ENCODE results near the gene LMX1B.
A peak's percentile ranks its signal among the peaks of the same experiment; 100 is the strongest.
"Not testable (repeated sequence)": the region's sequence is repeated elsewhere in the genome, so short reads cannot be mapped to it uniquely, and the experiment has no call there.

LMX1B gene

DNA sequence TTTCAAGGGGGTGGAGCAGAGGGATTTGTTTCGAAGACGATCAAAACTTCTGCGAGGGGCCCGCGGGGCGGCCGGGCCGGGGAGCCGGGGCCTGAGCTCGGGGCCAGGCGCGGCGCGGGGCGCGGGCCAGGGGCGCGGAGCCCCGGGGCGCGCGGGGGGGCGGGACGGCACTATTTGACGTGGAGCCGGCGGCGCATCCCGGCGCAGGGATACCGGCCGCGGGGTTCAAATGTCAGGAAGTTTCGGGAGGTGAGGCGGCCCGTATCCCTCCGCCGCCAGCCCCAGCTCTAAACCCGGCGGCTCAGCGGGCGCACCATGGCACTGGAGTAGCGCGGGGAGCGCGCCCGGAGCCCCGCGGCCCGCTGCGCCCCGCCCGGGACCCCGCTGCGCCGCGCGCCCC, at the start of gene LMX1B:
LMX1B (plus strand) TSS at position 278 of the 400 bp plus-strand sequence. CDS start 522 bp downstream, outside the sequence.
- DNase-seq (ENCODE audit: low read depth): peak; percentile 50

DNA sequence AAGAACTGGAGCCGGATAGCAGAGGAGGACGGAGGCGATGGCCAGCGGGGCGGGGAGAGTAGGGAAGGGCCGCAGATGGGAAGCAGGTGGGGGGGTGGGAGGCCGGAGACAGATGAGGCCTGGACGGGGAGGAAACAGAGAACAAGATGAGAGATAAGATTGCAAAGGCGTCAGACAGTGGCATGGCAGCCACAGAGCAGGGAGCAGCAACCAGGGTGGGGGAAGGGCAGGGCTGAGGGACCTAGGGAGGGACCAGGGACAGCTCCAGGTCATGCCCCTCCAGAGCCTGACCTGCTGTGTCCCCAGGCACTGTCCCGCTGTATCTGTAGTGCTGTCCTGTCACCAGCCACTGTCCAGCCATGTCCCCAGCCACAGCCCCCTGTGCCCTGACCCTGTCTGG, 49.6 kb upstream of the LMX1B start:
- no peak for DNase-seq (ENCODE audit: low read depth)

DNA sequence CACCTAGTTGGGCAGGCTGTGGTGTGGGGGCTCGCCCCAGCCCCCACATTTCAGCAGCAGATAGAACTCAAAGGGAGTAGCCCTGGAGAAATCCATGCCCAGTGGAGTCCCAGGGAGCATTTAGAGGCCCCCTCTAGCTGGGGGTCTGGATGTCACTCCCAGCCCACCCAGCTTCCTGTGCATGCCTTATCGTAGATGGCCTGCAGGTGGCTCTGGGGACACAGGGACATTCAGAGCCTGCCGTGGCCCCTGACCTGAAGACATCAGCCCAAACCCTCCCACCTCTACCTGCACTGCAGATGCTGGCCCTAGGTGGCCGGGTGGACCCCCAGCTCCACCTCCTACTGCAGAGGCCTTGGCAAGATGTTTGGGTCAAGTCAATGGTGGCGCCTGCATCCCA, 49.0 kb upstream of the LMX1B start:
- no peak for DNase-seq (ENCODE audit: low read depth)

DNA sequence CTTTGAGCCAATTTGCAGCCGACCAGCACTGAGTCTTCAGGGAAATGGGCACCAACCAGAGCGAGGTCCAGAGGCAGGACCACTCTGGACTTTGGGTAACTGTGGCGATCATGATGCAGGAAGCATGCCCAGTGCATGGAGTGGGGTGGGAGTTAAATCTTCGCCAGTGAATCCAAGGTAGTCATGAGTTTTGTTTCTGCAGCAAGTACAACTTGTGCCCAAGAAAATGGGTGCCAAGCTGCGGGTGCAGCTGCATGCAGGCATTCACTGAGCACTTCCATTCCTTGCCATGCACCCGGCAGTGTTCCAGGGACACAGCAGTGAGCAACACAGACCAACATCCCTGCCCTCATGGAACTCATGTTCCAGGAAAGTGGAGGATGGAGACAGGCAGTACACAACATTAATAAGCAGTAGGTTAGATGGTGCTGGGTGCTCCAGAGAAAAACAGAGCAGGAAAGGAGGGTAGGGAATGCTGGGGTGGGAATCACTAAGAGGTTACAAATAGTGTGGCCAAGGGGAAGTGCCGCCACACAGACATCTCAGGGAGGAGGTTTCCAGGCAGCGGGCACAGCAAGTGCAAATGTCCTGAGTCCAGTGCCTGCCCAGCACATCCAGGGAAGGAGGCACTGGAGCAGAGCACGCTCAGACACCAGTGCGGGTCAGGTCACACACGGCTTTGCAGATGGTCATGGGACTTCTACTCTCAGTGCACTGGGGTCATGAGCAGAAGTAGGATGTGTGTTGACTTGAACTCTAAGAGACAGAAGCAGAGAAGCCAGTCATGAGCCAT, 48.2 kb upstream of the LMX1B start:
- no peak for DNase-seq (ENCODE audit: low read depth)

DNA sequence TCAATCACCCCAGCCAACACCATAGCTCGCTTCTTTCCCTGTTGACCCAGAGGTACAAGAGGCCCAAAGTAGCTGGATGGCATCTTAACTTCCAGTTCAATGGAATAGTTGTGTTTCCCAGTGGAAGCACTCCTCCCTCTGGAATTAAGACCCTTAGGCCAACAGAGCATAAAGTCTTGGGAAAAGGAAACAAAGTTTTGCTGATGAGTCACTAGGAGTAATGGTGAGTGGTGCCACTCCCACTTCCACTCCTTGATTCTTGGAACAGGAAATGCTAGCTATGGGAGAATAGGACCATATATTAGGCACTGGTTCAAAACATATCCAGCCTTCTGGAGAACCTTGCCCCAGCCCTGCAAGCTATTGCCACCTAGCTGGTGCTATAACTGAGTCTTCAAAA, 44.7 kb upstream of the LMX1B start:
- DNase-seq (ENCODE audit: low read depth): peak; percentile 67

DNA sequence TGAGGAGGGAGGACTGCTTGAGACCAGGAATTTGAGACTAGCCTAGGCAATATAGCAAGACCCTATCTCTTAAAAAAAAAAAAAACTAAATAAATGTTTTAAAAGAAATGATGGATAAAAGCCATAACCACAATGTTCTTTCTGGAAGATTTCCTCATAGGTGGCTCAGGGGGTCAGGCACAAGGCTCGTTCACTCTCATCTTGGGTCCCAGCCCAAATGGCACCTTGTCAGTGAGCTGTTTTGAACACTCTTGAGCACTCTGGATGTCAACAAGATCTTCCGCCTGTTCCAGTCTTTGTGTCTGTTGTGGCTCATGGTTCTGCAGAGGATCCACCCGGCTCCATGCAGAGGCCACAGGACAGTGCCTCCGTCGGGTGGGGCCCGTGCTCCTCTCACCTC, 35.7 kb upstream of the LMX1B start:
- DNase-seq (ENCODE audit: low read depth): no peak

DNA sequence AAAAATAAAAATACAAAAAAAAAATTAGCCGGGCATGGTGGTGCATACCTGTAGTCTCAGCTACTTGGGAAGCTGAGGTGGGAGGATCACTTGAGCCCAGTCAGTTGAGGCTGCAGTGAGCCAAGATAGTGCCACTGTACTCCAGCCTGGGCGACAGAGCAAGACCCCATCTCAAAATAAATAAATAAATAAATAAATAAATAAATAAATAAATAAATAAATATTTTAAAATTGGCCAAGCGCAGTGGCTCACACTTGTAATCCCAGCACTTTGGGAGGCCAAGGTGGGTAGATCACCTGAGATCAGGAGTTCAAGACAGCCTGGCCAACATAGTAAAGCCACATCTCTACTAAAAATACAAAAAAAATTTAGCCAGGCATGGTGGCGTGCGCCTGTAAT, 33.4 kb upstream of the LMX1B start:
- DNase-seq (ENCODE audit: low read depth): not testable (repeated sequence)

DNA sequence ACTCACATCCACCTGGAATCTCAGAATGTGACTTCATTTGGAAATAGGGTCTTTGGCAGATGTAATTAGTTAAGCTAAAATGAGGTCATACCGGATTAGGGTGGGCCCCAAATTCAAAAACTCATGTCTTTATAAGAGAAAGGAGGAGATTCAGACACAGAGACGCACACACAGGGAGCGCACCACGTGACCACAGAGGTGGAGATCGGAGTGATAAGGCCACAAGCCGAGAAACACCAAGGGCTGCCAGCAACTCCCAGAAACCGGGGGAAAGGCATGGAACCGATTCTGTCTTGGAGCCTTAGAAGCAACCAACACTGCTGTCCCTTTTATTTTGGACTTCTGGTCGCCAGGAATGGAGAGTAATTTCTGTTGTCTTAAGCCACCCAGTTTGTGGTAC, 31.8 kb upstream of the LMX1B start:
- peak; percentile 36 for DNase-seq (ENCODE audit: low read depth)

DNA sequence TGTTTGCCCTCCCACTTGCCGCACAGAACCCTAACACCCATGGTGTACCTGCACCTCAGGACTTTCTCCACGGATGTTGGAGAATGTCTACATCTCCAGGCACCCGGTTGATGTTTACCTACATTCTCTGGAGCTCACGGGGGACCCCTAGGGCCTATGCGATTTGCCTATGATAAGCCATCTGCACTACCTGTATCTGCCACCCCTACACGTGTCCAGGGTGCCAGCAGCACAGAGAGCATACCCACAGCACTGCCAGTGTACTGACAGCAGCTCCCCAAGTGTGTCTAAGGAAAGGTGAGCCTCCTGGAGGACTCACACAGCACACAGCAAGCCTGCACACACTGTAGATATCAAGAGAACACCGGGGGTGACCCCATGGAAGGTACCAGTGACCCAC, 31.3 kb upstream of the LMX1B start:
- DNase-seq (ENCODE audit: low read depth): no peak

DNA sequence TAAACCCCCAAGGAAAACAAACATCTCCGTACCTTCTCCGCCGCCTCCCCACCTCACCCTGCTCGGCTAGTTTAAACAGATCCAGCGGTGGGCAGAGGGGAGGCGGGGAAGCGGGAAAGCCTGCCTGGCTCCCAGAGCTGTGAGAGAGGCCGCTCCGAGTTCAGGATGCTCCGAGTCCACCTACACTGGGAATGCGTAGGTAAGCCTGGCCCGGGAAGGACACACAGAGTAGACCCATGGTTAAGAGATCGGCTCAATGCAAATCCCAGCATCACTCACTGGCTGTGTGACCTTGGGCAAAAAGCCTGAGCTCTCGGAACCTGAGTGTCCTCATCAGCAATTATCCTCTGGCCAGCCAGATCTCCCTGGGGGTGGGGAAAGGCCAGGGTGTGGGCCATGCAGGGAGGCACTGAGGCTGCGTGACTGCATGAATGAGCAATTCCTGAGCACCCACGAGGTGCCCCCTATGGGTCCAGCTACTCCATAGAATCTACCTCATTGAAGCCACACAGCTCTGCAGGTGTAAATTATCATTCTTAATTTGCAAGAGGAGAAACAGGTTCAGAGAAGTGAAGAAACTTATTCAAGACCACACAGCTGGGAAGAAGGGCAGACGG, 30.5 kb upstream of the LMX1B start:
- no peak for DNase-seq (ENCODE audit: low read depth)

DNA sequence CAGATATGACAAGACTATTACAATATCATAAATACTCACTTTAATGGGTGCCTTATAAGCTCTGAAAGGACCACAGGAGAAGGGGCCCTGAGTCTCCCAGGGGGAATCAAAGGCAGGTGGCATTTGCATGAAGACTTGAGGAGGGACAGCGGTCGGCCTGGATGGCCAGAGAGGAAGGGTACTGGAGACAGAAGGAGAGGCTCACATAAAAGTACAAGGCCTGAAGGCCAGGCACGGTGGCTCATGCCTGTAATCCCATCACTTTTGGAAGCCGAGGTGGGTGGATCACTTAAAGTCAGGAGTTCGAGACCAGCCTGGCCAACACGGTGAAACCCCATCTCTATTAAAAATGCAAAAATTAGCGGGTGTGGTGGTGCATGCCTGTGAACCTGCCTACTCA, 29.1 kb upstream of the LMX1B start:
- DNase-seq (ENCODE audit: low read depth): no peak

DNA sequence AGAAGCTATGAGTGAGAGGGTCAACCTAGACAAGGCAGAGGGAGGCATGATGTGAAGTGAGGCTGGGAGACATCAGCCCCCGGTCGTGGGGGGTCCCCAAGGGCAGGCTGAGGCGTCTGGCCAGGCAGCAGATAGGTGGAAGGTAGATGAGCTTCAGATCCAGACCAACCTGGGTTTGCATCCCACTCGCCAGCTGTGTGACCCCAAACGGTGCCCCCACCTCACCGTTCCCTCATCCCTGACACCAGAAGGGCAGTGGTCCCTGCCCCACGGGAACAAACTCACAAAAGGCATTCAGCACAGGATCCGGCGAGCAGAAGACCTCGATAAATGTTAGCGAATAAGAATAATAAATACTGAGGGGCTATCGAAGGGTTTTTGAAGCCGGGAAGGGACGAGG, 27.5 kb upstream of the LMX1B start:
- DNase-seq (ENCODE audit: low read depth): no peak

DNA sequence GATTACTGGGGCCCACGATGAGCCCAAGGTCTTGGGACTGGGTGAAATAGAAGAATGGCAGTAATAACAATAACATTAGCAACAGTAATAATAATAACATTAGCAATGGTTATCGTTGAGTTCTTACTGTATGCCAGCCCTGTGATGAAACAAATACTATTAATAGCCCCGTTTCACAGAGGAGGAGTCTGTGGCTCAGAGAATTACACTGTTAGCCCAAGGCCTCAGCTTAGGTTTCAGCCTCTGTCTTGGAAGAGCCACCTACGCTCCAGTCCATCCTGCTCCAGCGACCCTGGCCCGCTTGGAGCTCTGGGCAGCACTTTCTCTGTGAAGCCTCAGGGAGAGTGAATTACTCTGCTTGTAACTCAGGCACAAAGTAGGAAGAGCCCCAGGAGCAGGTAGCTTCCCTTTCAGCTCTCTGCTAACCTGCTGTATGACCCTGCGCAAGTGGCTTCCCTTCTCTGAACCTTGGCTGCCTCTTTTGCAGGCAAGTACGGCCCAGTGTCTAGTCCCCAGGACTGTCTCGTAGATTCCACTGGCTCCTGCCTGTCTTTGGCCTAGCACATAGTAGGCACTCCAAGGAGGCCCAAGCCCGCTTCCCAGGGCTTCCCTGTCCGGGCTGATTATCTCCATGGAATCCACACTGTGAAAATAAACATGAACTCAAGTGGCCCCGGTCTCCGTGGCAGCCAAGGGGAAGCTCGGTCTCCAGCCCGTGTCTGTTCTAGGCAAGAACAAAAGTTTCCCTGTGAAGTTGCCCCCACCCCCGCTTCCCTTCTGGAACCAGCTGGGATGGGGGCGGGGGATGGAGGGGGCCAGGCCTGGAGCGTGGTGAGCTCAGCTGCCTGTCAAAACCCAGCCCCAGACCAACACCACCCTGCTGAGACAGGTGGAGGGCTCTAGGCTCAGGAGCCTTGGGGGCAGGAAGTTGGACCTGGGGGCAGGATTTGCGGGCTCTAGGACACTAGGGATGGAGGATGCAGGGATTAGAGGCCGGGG, 26.2 kb upstream of the LMX1B start:
- DNase-seq (ENCODE audit: low read depth): no peak

DNA sequence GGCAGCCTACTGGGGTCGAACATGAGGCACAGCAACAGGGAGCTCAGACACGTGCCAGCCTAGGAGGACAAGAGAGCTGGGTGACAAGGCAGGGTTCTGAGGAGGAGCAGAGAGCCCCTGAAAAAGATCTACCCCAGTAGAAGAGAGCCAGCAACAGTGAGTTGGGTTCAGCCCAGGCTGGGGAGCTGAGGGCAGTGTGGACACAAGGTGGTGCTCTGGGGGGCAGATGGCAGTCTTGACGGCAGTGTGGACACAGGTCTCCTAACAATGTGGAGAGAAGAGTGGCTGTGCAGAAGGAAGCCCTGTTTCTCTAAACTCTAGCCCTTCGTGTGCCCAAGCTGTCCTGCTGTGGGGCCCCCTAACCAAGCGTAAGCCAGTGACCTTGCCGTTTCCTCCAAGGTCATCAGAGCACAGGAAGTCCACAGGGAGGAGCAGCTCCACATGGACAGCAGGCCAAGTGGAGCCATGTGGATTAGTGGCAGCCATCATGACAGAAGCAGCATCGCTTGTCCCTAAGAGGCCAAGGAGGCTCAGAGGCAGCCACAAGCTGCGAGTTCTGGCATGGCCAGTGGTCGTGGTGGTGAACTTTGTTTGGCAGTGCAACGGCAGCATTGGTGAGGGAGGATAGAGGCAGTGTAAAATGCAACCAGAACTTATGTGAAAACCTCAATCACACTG, 25.1 kb upstream of the LMX1B start:
- no peak for DNase-seq (ENCODE audit: low read depth)

DNA sequence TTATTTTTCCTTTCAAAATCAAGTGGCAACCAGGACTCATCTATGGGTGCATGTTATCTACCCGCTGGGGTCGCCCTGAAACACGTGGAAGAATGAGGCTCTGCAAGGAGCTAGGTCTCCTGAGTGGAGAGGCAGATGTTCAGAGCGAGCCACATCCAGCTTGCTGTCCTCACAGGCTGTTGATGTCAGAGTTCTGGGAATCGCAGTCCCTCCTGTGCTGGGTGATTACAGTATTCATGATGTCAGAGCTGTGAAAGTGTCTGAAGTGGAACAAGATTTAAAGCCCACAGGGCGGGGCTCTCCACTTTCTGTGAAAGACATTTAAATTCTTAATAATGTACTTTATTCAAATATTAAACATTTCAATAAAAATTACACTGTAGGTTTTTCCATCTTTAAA, 24.4 kb upstream of the LMX1B start:
- no peak for DNase-seq (ENCODE audit: low read depth)

DNA sequence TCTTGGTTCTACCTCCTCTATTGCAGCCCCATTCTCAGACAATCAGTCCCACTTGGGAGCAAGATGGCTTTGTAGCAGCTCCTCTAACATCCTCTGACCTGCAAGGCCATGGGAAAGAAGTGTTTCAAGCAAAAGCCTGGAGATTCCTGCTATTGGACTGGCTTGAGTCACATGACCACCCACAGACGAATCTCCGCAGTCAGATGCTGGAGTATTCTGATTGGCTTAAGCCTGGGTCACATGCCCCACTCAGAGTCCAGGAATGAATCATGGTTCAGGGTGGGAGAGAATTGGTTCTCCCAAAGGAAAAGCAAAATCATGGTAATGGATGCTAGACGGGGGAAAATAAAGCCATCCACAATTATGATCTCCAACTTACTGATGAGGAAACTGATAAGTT, 22.6 kb upstream of the LMX1B start:
- DNase-seq (ENCODE audit: low read depth): peak; percentile 20

DNA sequence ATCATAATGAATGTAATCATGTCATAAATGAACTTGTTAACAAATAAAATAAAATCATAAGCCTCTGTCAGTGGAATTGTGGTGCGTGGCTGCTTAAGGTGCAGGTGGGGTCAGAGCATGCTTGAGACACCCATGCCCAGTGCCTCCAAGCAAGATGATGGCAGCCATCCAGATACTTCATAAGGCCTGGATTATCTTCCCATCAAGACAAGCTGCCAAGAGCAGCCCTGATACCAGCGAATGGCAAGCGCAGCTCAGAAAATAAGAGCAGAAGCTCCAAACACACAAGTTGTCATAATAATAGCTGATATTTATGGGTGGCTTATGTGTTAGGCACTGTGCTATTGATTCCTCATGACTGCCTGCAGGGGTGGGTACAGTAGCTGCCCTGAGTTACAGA, 21.8 kb upstream of the LMX1B start:
- DNase-seq (ENCODE audit: low read depth): no peak

DNA sequence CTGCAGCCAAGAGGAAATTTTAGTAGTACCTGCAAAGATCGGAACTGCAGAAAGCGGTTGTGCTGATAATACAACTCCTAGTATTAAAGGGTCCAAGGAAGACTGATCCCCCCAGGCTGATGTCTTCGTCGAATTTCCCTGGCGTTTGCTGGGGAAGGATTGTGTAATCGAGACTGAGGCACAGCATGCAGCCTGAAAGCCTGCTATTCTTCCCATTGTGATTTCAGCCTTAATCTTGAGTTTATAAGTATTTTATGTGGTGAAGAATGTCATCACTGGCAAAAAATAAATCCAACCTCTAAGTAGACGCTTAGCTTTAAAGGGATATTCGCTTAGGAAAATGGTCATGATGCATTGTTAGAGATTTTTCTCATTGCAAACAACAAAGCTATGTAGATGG, 21.3 kb upstream of the LMX1B start:
- DNase-seq (ENCODE audit: low read depth): no peak

DNA sequence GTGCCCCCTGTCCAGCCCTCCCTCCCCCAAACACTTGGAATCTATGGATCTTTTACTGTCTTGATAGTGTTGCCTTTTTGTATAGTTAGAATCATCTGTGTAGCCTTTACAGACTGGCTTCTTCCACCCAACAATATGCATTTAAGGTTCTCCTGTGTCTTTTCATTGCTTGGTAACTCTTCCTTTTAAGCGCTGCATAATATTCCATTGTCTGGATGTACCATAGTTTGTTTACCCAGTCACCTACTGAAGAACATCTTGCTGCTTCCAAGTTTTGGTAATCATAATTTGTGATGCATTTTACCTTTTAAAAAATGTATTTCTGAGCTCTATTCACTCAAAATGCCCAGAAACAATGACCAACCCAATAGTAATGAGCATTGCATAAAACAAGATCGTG, 17.7 kb upstream of the LMX1B start:
- no peak for DNase-seq (ENCODE audit: low read depth)

DNA sequence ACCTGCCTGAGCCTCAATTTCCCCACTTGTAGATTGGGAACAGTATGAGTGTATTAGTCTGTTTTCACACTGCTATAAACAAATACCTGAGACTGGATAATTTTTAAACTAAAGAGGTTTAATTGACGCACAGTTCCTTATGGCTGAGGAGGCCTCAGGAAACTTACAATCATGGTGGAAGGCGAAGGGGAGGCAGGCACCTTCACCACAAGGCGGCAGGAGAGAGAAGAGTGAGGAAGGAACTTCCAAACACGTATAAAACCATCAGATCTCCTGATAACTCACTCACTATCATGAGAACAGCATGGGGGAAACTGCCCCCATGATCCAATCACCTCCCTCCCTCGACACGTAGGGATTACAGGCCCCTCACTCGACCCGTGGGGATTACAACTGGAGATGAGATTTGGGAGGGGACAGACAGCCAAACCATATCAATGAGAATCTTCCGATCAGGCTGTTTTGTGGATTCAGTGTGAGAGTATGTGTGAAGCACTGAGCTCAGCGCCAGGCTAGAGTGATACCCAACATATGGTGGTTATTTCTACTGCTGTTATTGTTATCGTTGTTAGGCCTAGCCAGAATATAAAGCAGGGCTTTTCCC, 14.6 kb upstream of the LMX1B start:
- no peak for DNase-seq (ENCODE audit: low read depth)

All from EH (cell line).